Subcutaneous abdominal adipose tissue (tissue), 5 donors: ENCODE data around the gene DPRX.
A peak's percentile ranks its signal among the peaks of the same experiment; 100 is the strongest.
"Not testable (repeated sequence)": the region's sequence is repeated elsewhere in the genome, so short reads cannot be mapped to it uniquely, and the experiment has no call there.

Experiments used
- H3K27ac ChIP-seq: one replicate; pipeline ENCODE4 v1.7.0; 2013; ENCODE audit warnings: low read depth, mild to moderate bottlenecking, inconsistent platforms, low read length, moderate library complexity
- H3K27me3 ChIP-seq, 5 donors: one replicate each; pipeline ENCODE4 v1.7.0; 2013; ENCODE audit warnings: low read length in 5 of 5, inconsistent platforms in 1 of 5; ENCODE audit not compliant: control insufficient read depth in 5 of 5, insufficient read depth in 4 of 5
- H3K36me3 ChIP-seq, 5 donors: one replicate each; pipeline ENCODE4 v1.7.0; 2013; ENCODE audit warnings: low read length in 5 of 5; ENCODE audit not compliant: control insufficient read depth in 5 of 5, insufficient read depth in 5 of 5
- H3K4me1 ChIP-seq, 5 donors: one replicate each; pipeline ENCODE4 v1.7.0; 2013; ENCODE audit warnings: low read length in 5 of 5, mild to moderate bottlenecking in 3 of 5, moderate library complexity in 1 of 5; ENCODE audit not compliant: control insufficient read depth in 5 of 5, insufficient read depth in 5 of 5
- H3K4me3 ChIP-seq, 5 donors: one replicate each; pipeline ENCODE4 v1.7.0; 2013; ENCODE audit warnings: low read length in 5 of 5, low read depth in 1 of 5
- H3K9ac ChIP-seq, 5 donors: one replicate each; pipeline ENCODE4 v1.7.0; 2013; ENCODE audit warnings: low read length in 5 of 5, mild to moderate bottlenecking in 4 of 5, moderate library complexity in 3 of 5
- H3K9me3 ChIP-seq, 5 donors: one replicate each; pipeline ENCODE4 v1.7.0; 2013; ENCODE audit warnings: low read length in 5 of 5; ENCODE audit not compliant: control insufficient read depth in 5 of 5
- donor health status: healthy.
- donor health status: healthy.
- donor health status: healthy.
- donor health status: healthy.
- donor health status: healthy.

The DPRX gene

DNA sequence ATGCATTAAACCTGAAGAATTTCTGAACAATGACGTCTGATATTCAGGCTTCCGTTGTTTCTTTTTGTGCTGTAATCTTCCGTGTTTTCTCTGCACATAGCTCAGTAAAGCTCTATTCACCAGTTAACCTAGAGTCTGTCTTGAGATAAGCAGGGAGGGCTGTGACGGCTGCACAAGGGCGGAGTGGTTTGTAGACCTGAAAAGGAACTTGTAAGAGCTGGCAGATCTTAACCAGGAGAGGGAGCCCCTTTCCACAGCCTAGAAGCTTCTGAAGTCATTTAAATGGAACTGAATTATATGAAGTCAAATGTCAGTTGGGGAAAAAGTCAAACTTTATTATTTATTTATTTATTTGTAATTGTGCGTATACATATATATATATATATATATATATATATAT lies 27.5 kb downstream of the DPRX start:
- peaks cover 0 to 25% (median 4%) of the 10 kb centered on the region in 5 donors for H3K4me1 ChIP-seq
- no peak overlapping the region for H3K9ac ChIP-seq
- peak overlapping the region; percentile 60 for H3K27ac ChIP-seq

GRCh38 chr19:53660584-53660983 lies 28.8 kb downstream of the DPRX start:
- no peak overlapping the region for H3K27ac ChIP-seq
- H3K4me1 ChIP-seq: peaks cover 0 to 25% (median 4%) of the 10 kb centered on the region in 5 donors

More for the DNA sequence above, 27.5 kb downstream of the DPRX start:
- Histone ChIP-seq H3K4me3 (no peak overlapping the region), H3K9me3 (peaks cover 2 to 7% (median 3%) of the 10 kb centered on the region in 5 donors), H3K27me3 (peaks cover 0 to 4% (median 2%) of the 10 kb centered on the region in 5 donors), H3K36me3 (no peaks in the 10 kb centered on the region)

DNA sequence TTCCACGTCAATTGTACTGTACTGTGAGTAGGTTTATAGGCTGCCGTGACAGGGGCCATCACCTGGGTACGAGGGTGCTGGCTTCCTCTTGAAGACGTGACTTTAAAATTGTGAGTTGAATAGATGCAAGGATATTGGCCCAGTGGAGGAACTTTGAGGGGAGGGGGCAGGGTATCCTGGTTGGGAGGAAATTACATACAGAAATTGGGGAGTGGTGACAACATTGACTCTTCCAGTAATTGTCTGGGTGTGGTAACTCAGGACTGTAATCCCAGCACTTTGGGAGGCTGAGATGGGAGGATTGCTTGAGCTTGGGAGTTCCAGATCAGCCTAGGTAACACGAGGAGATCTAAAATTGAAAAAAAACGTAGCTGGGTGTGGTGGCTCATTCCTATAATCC lies 30.4 kb downstream of the DPRX start:
- Histone ChIP-seq H3K4me1 (peaks cover 0 to 24% (median 3%) of the 10 kb centered on the region in 5 donors), H3K27me3 (peaks cover 0 to 4% (median 2%) of the 10 kb centered on the region in 5 donors), H3K27ac (no peak overlapping the region), H3K36me3 (no peaks in the 10 kb centered on the region), H3K9me3 (no peaks in the 10 kb centered on the region), H3K9ac (no peak overlapping the region), H3K4me3 (no peak overlapping the region)

More at GRCh38 chr19:53660584-53660983, 28.8 kb downstream of the DPRX start:
- H3K36me3 ChIP-seq: no peaks in the 10 kb centered on the region
- H3K9ac ChIP-seq: no peak overlapping the region
- H3K9me3 ChIP-seq: peaks cover 0 to 5% (median 0%) of the 10 kb centered on the region in 5 donors
- H3K4me3 ChIP-seq: no peak overlapping the region
- H3K27me3 ChIP-seq: peaks cover 0 to 4% (median 2%) of the 10 kb centered on the region in 5 donors

- Histone ChIP-seq H3K9me3 (no peaks in the 10 kb centered on the region), H3K27ac (no peak overlapping the region), H3K4me1 (peaks cover 0 to 8% (median 0%) of the 10 kb centered on the region in 5 donors), H3K27me3 (peaks cover 0 to 3% (median 0%) of the 10 kb centered on the region in 5 donors), H3K9ac (no peak overlapping the region), H3K4me3 (no peak overlapping the region), H3K36me3 (no peaks in the 10 kb centered on the region)
These were observed 32.4 kb downstream of the DPRX start for GRCh38 chr19:53664152-53664551.

- Histone ChIP-seq H3K4me1 (peaks cover 0 to 7% (median 0%) of the 10 kb centered on the region in 5 donors), H3K9me3 (no peaks in the 10 kb centered on the region), H3K9ac (no peak overlapping the region), H3K4me3 (no peak overlapping the region), H3K36me3 (no peaks in the 10 kb centered on the region), H3K27ac (no peak overlapping the region), H3K27me3 (peaks cover 0 to 3% (median 0%) of the 10 kb centered on the region in 5 donors)
These were observed 33.0 kb downstream of the DPRX start for GRCh38 chr19:53664760-53665159.

- H3K27me3 ChIP-seq, H3K4me3 ChIP-seq, H3K27ac ChIP-seq, H3K36me3 ChIP-seq, H3K9me3 ChIP-seq, H3K9ac ChIP-seq, H3K4me1 ChIP-seq: not testable (repeated sequence)
These were observed 34.5 kb downstream of the DPRX start for GRCh38 chr19:53666331-53666730.

DNA sequence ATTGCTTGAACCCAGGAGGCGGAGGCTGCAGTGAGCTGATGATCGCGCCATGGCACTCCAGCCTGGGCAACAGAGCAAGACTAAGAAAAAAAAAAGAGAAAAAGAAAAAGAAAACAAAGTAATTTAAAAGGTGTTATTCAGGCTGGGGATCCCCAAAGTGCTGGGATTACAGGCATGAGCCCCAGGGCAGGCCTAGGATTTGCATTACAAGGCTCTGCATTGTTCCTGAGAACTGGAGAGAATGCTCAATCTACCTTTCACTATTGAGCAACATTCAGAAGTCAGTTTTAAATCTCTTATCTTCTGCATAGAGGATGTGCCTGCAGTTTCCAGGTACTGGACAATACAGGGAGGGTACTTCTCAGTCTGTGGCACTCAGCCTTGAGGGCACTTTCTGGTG lies 37.0 kb downstream of the DPRX start:
- H3K4me3 ChIP-seq, H3K27ac ChIP-seq, H3K9ac ChIP-seq, H3K9me3 ChIP-seq, H3K4me1 ChIP-seq, H3K27me3 ChIP-seq, H3K36me3 ChIP-seq: not testable (repeated sequence)

DNA sequence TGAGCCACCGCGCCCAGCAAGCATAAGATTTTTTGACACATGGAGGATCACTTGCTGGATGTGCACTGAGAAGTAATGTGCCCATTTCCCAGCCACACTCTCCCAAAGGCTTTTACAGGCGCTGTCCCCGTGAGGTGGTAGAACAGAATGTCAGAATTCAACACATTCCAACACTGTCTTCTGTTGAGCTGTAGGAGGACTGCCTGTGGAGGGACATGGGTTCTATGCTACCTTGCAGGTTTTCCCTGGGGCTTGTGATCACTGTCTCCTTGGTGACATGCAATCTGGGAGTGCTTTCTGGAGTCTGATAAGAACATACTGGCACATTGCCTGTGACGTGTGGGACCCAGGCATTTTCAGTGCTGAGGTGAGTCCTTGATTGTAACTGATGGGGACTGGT lies 38.5 kb downstream of the DPRX start:
- no peaks in the 10 kb centered on the region for H3K9me3 ChIP-seq
- no peaks in the 10 kb centered on the region for H3K4me1 ChIP-seq

DNA sequence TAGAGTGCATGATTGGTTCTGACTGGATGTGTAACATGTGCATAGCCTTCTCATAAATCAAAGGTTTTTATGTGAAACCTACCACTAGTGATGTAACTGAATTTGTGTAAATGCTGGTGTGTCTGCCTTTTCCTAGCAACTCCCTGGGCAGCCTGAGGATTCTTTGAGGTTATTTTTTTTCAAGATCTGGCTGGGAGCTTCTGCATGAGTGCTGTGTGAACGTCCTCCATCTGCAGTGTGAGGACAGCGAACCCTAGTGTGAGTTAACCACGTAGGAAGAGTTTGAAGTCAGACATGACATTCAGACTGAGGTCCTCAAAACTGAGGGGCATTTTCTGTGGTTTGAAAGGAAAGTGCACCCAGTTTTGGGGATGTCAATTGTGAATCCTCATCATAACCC lies 39.9 kb downstream of the DPRX start:
- Histone ChIP-seq H3K4me1 (no peaks in the 10 kb centered on the region), H3K4me3 (no peak overlapping the region), H3K27me3 (peaks cover 0 to 2% (median 0%) of the 10 kb centered on the region in 5 donors), H3K36me3 (no peaks in the 10 kb centered on the region), H3K9ac (no peak overlapping the region), H3K9me3 (no peaks in the 10 kb centered on the region), H3K27ac (no peak overlapping the region)

More for the DNA sequence above, 38.5 kb downstream of the DPRX start:
- Histone ChIP-seq H3K4me3 (no peak overlapping the region), H3K9ac (no peak overlapping the region), H3K27ac (no peak overlapping the region), H3K27me3 (peaks cover 0 to 2% (median 2%) of the 10 kb centered on the region in 5 donors), H3K36me3 (no peaks in the 10 kb centered on the region)
